Activated CD4-positive, alpha-beta memory T cell treated with anti-CD3 and anti-CD28 coated beads for 36 hours (primary cell): ENCODE results near the gene TMEM267. TPM values are rescaled to one million over a fixed set of nuclear protein-coding genes. Genes with fewer than 3 reads are reported as not detected.
A peak's percentile ranks its signal among the peaks of the same experiment; 100 is the strongest.
"Not testable (repeated sequence)": the region's sequence is repeated elsewhere in the genome, so short reads cannot be mapped to it uniquely, and the experiment has no call there.

Experiments used
- CTCF ChIA-PET: fragments of 350-600 bp; sonication (Branson Sonifier 250); formaldehyde crosslinking; loops from one replicate; lab custom pipeline; 2021; ENCODE audit warnings: antibody characterized with exemption, inconsistent platforms; lab: Charles Lee
- POLR2A ChIA-PET: fragments of 350-600 bp; sonication (Branson Sonifier 250); formaldehyde crosslinking; loops from one replicate; lab custom pipeline; 2021; ENCODE audit warnings: antibody characterized with exemption; lab: Charles Lee
- DNase-seq: peaks from one replicate; pipeline ENCODE4 v3.0.0-alpha.2; 2020
- H3K27ac Mint-ChIP-seq: one replicate; pipeline ENCODE4 v1.8.0; 2021; ENCODE audit warnings: mixed read lengths
- H3K27me3 Mint-ChIP-seq: one replicate; pipeline ENCODE4 v1.8.0; 2021; ENCODE audit warnings: mixed read lengths
- H3K36me3 Mint-ChIP-seq: one replicate; pipeline ENCODE4 v1.8.0; 2021; ENCODE audit warnings: mixed read lengths
- H3K4me1 Mint-ChIP-seq: one replicate; pipeline ENCODE4 v1.8.0; 2021; ENCODE audit warnings: low read depth, mixed read lengths
- H3K4me3 Mint-ChIP-seq: one replicate; pipeline ENCODE4 v1.8.0; 2021; ENCODE audit warnings: mild to moderate bottlenecking, mixed read lengths
- H3K9me3 Mint-ChIP-seq: one replicate; pipeline ENCODE4 v1.8.0; 2021; ENCODE audit warnings: mixed read lengths
- intact Hi-C: fragments of 100-400 bp; cut with micrococcal nuclease; formaldehyde crosslinking; loops from one replicate; pipeline ENCODE4 v1.15.1; 2023
- total RNA-seq, 2 experiments: library from RNA; stranded (reverse); gene quantifications; one replicate each; pipeline ENCODE4 v1.2.3, GENCODE V29; 2021

TMEM267 gene
- total RNA-seq, 2 experiments from 2014 or later: 17.6 to 19.7 TPM

DNA sequence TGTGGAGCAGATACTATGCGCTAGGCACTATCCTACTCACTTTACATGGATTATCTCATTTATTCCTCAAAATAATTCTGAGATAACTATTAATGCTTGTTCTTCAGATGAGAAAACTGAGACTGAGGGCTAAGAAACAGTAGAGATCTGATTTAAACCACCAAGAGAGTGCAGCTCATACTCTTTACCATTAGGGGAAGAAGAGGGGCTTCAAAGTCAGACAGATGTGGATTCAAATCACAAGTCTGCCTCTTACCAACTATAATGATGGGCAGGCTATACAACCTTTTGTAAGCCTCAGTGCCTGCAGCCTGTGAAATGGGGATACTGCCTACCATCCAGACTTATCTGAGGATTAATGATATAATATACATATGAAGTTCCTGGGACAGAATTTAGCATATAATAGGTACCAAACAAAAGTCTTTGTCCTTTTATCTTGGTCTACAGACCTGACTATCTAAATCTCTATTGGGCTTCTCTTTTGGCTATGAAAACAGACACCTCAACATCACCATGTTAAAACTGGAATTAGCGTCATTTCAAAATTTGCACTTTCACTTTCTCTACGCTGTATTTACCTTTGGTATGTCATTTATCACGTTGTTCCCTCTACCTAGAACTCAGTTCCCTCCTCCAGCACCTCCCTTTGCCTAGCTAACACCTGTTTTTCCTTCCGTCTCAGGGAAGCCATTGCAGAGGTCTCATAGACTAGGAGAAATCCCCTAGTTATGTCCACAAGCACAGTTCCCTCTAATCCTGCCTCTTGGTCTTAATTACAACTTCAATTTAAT is 13.8 kb upstream of the TMEM267 start:
- Mint-ChIP-seq H3K27ac (no peak overlapping the region), H3K27me3 (no peaks in the 10 kb centered on the region), H3K4me1 (peaks cover 3% of the 10 kb centered on the region), H3K4me3 (peak overlapping the region; percentile 1), H3K9me3 (no peaks in the 10 kb centered on the region), H3K36me3 (peaks cover 15% of the 10 kb centered on the region)
- CTCF ChIA-PET: no interaction called here
- intact Hi-C loops: no loop called here
- POLR2A ChIA-PET: no interaction called here
- no peak for DNase-seq

DNA sequence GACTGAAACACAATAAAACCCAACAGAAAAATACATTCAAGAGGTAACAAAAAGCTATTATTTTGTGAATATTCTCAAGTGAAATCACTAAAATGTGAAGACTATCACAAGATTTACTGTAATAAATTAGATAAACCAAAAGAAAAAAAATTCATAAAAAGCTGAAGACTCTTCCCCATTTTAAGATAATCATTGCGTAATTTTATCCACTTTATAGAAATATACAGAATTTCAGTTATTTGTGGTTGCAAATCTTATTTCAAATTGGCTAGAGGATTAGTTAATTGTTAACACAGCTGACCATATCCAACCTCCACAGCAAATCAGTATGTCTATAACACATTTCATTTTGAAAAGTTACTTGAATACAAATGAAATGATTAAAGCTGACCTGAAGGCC is 7.7 kb upstream of the TMEM267 start:
- intact Hi-C loops: no loop called here
- no peaks in the 10 kb centered on the region for H3K27me3 Mint-ChIP-seq
- CTCF ChIA-PET: interaction anchor here (0.7 kb wide), 1 partner anchor 212 kb away, joined by 3 read pairs; no protein-coding TSS in a partner anchor
- H3K4me3 Mint-ChIP-seq: no peak overlapping the region
- no peaks in the 10 kb centered on the region for H3K9me3 Mint-ChIP-seq
- no peak for DNase-seq
- H3K27ac Mint-ChIP-seq: no peak overlapping the region
- H3K4me1 Mint-ChIP-seq: peaks cover 3% of the 10 kb centered on the region
- POLR2A ChIA-PET: no interaction called here
- H3K36me3 Mint-ChIP-seq: peaks cover 11% of the 10 kb centered on the region

DNA sequence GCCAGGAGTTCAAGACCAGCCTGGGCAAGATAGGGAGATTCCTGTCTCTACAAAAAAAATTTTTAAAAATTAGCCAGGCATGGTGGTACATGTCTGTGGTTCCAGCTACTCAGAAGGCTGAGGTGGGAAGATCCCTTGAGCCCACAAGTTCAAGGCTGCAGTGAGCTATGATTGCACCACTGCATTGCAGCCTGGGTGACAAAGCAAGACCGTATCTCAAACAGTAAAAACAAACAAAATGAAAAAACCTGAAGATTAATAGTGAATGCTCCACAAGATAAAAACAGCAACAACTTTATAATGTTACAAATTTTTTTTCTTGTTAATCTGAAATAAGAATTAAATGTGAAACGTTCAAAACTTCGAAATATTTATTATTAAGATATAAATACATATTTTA is 2.7 kb upstream of the TMEM267 start:
- intact Hi-C loops: loop anchor here (10.0 kb wide), 2 partner anchors 252 to 492 kb away; no protein-coding TSS in a partner anchor
- H3K4me1 Mint-ChIP-seq: peaks cover 40% of the 10 kb centered on the region
- POLR2A ChIA-PET: interaction anchor here (1.0 to 4.1 kb wide), 4 partner anchors 27 to 117 kb away, joined by 3 to 43 read pairs (median 18); partner anchors contain the start of genes C5orf34 and NNT
- H3K36me3 Mint-ChIP-seq: peaks cover 23% of the 10 kb centered on the region
- H3K4me3 Mint-ChIP-seq: no peak overlapping the region
- peak overlapping the region; percentile 100 for H3K27ac Mint-ChIP-seq
- no peaks in the 10 kb centered on the region for H3K9me3 Mint-ChIP-seq
- no peak for DNase-seq
- CTCF ChIA-PET: interaction anchor here (0.7 to 3.2 kb wide), 3 partner anchors 42 to 173 kb away, joined by 3 to 22 read pairs (median 4); partner anchors contain the start of gene HMGCS1
- no peaks in the 10 kb centered on the region for H3K27me3 Mint-ChIP-seq

DNA sequence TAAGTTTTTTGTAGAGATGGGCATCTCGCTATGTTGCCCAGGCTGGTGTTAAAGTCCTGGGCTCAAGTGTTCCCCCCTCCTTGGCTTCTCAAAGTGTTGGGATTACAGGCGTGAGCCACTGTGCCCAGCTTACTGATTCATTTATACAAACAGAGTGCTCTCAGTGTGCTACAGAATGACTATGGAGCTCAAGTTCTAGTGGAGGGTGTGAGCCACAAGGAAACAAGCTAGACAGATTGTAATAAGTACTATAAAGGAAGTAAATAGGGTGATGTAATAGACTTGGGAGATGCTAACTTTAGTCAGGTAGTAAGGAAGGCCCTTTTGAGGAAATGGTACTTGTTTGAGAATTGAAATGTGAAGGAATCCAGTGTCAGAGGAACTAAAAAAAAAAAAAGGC is 1.7 kb upstream of the TMEM267 start:
- H3K9me3 Mint-ChIP-seq: no peaks in the 10 kb centered on the region
- peak overlapping the region; percentile 98 for H3K4me3 Mint-ChIP-seq
- no peaks in the 10 kb centered on the region for H3K27me3 Mint-ChIP-seq
- ChIA-PET POLR2A (interaction anchor here (0.7 to 4.1 kb wide), 8 partner anchors 28 to 1324 kb away, joined by 3 to 43 read pairs (median 6); partner anchors contain the start of genes C5orf34, HMGCS1 and NNT), CTCF (interaction anchor here (1.1 to 3.2 kb wide), 6 partner anchors 29 to 379 kb away, joined by 4 to 22 read pairs (median 11); partner anchors contain the start of genes C5orf34 and HMGCS1)
- peak; percentile 47 for DNase-seq
- H3K27ac Mint-ChIP-seq: peak overlapping the region; percentile 100
- peaks cover 43% of the 10 kb centered on the region for H3K4me1 Mint-ChIP-seq
- intact Hi-C loops: loop anchor here (1.0 to 10.0 kb wide), 6 partner anchors 48 to 535 kb away; no protein-coding TSS in a partner anchor
- H3K36me3 Mint-ChIP-seq: peaks cover 23% of the 10 kb centered on the region

DNA sequence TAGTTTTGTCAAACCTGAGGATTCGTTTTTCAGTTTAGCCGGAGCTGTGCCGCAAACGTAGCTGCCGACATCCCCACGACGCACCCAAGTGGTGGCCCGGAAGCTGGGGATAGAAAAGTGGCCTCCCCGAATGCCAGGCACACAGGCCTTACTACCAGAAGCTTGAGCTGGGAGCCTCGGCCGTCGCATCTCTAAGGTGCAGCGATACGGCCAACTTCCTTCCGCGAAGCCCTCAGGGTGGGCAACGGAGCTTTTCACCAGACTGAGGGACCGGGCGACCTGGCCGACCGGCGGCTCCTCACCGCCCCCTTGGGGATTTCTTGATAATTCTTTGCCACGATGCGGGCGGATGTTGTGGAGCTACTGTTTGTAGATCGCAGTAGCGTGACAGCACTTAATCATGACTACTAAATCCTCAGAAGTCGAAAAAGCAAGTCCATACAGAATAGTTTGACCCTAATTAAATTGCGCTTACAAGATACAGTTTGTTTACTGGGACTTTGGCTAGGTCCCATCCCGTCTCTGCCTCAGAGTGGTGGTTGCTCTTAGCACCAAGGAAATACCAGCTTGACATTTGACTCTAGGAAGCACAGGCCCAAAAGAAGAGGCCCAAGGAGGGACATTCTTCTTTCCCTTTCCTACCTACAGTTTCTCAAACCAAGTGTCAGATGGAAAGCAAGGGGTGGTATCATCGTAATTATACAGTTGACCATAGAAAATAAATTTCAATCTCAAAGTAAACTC is 613 bp upstream of the TMEM267 start:
- Mint-ChIP-seq H3K9me3 (no peaks in the 10 kb centered on the region), H3K27ac (peak overlapping the region; percentile 100), H3K4me1 (peaks cover 49% of the 10 kb centered on the region), H3K4me3 (peak overlapping the region; percentile 98), H3K36me3 (peaks cover 20% of the 10 kb centered on the region), H3K27me3 (no peaks in the 10 kb centered on the region)
- intact Hi-C loops: loop anchor here (1.0 to 10.0 kb wide), 9 partner anchors 72 to 533 kb away; no protein-coding TSS in a partner anchor
- ChIA-PET POLR2A (interaction anchor here (0.6 to 4.1 kb wide), 22 partner anchors 31 to 1325 kb away, joined by 3 to 43 read pairs (median 6); partner anchors contain the start of genes C5orf34, HMGCS1, NIM1K and NNT), CTCF (interaction anchor here (0.6 to 3.2 kb wide), 33 partner anchors 14 to 575 kb away, joined by 3 to 22 read pairs (median 5); partner anchors contain the start of genes C5orf34, HMGCS1, NIM1K and NNT)
- DNase-seq: peak; percentile 93

DNA sequence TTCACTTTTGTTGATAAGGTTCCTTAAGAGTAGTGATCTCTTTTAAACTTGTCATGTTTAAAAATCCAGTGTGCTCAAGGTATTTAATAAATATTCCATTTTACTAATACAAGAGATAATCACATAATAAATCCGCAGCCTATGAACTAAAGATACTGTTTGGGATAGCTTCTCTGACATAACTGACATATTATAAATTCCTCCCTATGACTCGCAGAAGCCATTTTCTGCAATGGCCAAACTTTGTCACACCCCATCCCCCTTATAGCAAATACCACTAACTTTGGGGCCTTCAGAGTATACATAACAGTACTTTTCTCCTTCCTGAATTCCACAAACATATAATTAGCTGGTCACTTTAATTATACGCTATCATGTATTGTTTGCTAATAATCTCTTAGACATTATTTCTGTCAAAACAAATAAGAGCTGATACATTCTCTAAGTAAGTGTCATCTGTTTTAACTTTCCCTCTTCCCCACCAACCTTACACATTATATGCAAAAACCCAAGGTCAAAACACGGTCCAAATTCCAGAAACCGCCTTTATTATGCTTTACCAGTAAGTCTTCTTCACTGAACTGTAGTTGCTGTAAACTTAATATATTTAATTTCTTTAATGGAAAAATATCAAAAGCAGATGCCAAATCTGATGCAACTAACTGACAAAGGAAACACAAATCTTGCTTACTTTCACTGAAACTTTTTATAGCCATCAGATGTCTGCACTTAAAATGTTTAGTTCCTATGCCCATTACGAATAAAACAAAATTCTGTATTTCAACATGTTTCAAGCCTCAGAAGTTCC is 971 bp downstream of the TMEM267 start:
- intact Hi-C loops: loop anchor here (1.0 to 10.0 kb wide), 8 partner anchors 33 to 1326 kb away; partner anchors contain the start of genes C5orf34, HMGCS1 and MRPS30
- Mint-ChIP-seq H3K4me1 (peaks cover 51% of the 10 kb centered on the region), H3K27me3 (no peaks in the 10 kb centered on the region), H3K36me3 (peaks cover 17% of the 10 kb centered on the region), H3K9me3 (no peaks in the 10 kb centered on the region), H3K27ac (peak overlapping the region; percentile 100), H3K4me3 (peak overlapping the region; percentile 98)
- CTCF ChIA-PET: interaction anchor here (0.8 kb wide), 1 partner anchor 251 kb away, joined by 3 read pairs; no protein-coding TSS in a partner anchor
- no peak for DNase-seq
- POLR2A ChIA-PET: interaction anchor here (1.8 to 4.1 kb wide), 4 partner anchors 120 to 1327 kb away, joined by 7 to 33 read pairs (median 24); partner anchors contain the start of genes HMGCS1, NNT and ZNF131

DNA sequence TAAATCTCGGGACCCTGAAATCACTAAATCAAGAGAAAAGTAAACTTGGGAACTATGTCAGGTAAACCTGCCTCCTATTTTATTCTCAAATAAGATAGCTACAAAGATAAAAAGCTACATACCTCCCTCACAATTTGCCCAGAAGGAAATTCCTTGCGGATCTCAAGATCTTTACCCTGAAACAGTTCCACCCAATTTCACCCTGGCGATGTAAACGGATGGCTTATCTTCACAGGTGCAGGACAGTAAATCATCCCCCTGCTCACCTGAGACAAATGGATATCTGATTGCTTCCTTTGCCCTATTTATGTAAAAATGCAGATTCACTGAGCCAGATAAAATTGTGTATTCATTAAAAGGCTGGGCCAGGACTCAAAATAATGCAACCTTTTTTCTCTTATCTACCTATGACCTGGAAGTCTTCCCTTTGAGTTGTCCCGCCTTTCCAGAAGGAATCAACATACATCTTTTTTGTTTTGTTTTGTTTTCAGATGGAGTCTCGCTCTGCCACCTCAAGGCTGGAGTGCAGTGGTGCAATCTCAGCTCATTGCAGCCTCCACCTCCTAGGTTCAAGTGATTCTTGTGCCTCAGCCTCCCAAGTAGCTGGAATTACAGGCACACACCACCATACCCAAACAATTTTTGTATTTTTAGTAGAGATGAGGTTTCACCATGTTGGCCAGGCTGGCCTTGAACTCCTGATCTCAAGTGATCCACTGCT is 13.8 kb downstream of the TMEM267 start:
- Mint-ChIP-seq H3K27me3 (no peaks in the 10 kb centered on the region), H3K36me3 (peaks cover 79% of the 10 kb centered on the region), H3K27ac (no peak overlapping the region), H3K4me3 (no peak overlapping the region), H3K4me1 (peaks cover 8% of the 10 kb centered on the region), H3K9me3 (peaks cover 37% of the 10 kb centered on the region)
- POLR2A ChIA-PET: no interaction called here
- intact Hi-C loops: no loop called here
- CTCF ChIA-PET: interaction anchor here (0.6 to 1.1 kb wide), 2 partner anchors 14 to 384 kb away, joined by 3 to 4 read pairs; partner anchors contain the start of gene TMEM267
- no peak for DNase-seq

DNA sequence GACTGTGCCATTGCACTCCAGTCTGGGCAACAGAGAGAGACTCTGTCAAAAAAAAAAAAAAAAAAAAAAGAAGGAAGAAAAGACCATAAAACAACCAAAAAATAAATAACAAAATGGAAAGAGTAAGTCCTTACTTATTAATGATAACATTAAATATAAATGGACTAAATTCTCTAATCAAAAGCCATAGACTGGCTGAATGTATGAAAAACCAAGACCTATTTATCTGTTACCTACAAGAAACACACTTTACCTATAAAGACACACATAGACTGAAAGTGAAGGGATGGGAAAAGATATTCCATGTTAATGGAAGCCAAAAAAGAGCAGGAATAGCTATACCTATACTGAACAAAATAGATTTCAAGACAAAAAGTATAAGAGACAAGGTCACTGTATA is 16.6 kb downstream of the TMEM267 start:
- peaks cover 78% of the 10 kb centered on the region for H3K36me3 Mint-ChIP-seq
- H3K27me3 Mint-ChIP-seq: no peaks in the 10 kb centered on the region
- DNase-seq: no peak
- H3K4me3 Mint-ChIP-seq: no peak overlapping the region
- H3K27ac Mint-ChIP-seq: no peak overlapping the region
- intact Hi-C loops: no loop called here
- ChIA-PET CTCF (interaction anchor here (0.9 kb wide), 1 partner anchor 17 kb away, joined by 3 read pairs; no protein-coding TSS in a partner anchor), POLR2A (no interaction called here)
- peaks cover 32% of the 10 kb centered on the region for H3K9me3 Mint-ChIP-seq
- H3K4me1 Mint-ChIP-seq: no peaks in the 10 kb centered on the region

DNA sequence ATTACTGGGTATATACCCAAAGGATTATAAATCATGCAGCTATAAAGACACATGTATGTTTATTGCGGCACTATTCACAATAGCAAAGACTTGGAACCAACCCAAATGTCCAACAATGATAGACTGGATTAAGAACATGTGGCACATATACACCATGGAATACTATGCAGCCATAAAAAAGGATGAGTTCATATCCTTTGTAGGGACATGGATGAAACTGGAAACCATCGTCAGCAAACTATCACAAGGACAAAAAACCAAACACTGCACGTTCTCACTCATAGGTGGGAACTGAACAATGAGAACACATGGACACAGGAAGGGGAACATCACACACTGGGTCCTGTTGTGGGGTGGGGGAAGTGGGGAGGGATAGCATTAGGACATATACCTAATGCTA is 18.2 kb downstream of the TMEM267 start:
- POLR2A ChIA-PET, H3K27me3 Mint-ChIP-seq, H3K4me3 Mint-ChIP-seq, H3K27ac Mint-ChIP-seq, DNase-seq, H3K4me1 Mint-ChIP-seq, intact Hi-C loops: not testable (repeated sequence)
- peaks cover 25% of the 10 kb centered on the region for H3K9me3 Mint-ChIP-seq
- CTCF ChIA-PET: interaction anchor here (0.6 kb wide), 1 partner anchor 74 kb away, joined by 3 read pairs; no protein-coding TSS in a partner anchor
- peaks cover 74% of the 10 kb centered on the region for H3K36me3 Mint-ChIP-seq

DNA sequence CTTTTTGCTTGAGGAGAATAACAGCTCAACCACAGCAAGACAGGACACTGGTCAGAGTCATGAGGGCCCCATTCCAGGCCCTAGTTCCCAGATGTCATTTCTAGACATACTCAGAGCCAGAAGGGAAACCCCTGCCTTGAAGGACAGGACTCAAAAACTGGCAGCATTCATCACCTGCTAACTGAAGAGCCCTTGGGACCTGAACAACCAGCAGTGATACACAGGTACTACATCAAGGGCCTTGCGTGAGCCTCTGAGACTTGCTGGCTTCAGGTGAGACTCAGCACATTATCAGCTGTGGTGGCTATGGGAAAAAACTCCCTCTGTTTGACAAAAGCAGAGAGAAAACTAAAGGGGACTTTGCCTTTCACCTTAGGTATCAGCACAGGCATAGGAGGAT is 22.6 kb downstream of the TMEM267 start:
- Mint-ChIP-seq H3K4me1 (peaks cover 3% of the 10 kb centered on the region), H3K36me3 (peaks cover 66% of the 10 kb centered on the region), H3K4me3 (no peak overlapping the region), H3K9me3 (peaks cover 21% of the 10 kb centered on the region), H3K27ac (no peak overlapping the region), H3K27me3 (no peaks in the 10 kb centered on the region)
- ChIA-PET CTCF (no interaction called here), POLR2A (no interaction called here)
- intact Hi-C loops: no loop called here
- no peak for DNase-seq
